ENCODE measurements around the gene GPR180.
"Not testable (repeated sequence)": the region's sequence is repeated elsewhere in the genome, so short reads cannot be mapped to it uniquely, and the experiment has no call there.

Gene GPR180

DNA sequence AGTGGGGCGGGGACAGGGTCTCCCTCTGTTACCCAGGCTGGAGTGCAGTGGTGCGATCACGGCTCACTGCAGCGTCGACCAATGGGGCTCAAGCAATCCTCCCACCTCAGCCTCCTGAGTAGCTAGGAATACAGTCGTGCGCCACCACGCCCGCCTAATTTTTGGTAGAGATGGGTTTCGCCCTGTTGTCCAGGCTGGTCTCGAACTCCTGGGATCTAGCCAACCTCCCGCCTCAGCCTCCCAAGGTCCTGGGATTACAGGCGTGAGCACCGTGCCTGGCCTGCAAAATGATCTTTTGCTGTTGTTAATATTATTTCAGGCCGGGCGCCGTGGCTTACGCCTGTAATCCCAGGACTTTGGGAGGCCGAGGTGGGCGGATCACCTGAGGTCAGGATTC, 5.1 kb upstream of the GPR180 start:
- DNase-seq (ENCODE audit: low read depth) = no peak

- no peak for DNase-seq (ENCODE audit: low read depth)
Observed at GRCh38 chr13:94598281-94598680, 3.4 kb upstream of the GPR180 start.

- DNase-seq (ENCODE audit: low read depth) = no peak
Observed at GRCh38 chr13:94599877-94600276, 1.8 kb upstream of the GPR180 start.

GRCh38 chr13:94602467-94602866, 810 bp downstream of the GPR180 start:
- DNase-seq (ENCODE audit: low read depth) = peak; percentile 18

DNA sequence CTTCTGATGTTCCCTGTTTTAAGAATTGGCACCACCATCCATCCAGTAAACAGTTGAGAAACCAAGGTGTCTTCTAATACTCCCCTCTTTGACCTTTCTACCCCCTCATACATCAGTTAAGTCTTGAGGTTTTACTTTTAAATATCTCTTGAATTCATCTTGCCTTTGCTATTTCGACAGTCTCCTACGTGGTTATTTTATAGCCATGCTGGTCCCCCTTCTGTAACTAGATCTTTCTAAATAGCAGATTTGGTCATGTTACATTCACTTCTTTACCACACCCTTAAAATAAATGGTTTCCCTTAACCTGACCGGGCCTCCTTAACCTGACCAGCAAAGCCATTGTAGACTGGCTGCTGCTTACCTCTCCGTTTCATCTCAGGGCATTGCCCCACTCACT, 5.4 kb downstream of the GPR180 start:
- no peak for DNase-seq (ENCODE audit: low read depth)

GRCh38 chr13:94607939-94608338, 6.3 kb downstream of the GPR180 start:
- peak; percentile 23 for DNase-seq (ENCODE audit: low read depth)

DNA sequence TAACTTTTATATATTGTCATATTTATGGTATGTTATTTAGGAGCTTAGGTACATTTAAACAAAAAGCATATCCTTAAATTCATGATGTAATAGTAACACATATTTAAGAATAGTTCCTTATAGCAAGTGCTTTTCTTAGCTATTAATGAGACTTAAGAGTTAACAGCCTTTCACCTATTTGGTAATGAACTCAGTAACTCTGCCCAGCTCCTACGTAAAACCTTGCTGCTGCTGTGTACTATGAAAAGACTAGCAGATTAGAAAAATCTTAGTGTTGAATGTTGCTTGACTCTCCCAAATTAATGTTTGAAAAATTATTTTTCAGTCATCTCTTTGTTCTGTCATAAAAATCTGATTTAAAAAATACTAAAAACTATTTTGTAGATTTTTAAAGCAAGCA, 6.9 kb downstream of the GPR180 start:
- no peak for DNase-seq (ENCODE audit: low read depth)

DNA sequence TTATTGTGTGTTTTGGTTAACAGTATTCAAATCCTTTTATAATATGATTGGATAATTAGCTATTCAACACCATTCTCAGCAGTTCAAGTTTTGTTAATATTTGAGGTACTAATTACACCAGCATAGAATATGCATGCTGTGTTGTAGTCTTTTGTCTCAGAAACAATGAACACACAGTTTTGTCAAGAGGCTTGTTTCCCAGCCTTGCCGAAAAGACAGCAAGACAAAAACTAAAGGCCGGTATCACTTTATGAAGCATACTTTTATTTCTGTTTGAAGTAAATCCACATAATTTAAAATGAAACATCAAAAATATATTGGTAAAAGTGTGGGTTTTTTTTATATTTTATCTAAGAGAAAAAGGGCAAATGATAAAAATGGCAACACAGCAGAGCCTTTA, 7.5 kb downstream of the GPR180 start:
- DNase-seq (ENCODE audit: low read depth) = no peak

DNA sequence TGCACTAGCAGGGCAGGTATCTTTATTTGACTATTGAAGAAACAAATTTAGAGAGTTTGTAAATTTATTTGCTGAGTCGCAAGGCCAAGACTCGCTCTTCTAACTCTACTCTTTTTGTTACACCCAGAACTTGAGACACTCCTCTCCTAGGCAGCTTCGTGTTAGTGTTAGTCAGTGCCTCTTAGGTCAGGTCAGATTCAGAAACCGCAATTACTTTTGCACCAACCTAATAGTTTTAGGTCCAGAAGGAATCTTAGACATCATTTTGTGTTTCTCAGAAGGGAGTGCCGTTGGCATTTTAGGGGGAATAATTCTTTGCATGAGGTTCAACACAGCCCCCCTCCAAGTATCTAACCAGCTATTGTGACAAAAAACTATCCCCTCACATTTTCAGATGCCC, 8.8 kb downstream of the GPR180 start:
- no peak for DNase-seq (ENCODE audit: low read depth)

- no peak for DNase-seq (ENCODE audit: low read depth)
Observed at GRCh38 chr13:94612050-94612449, 10.4 kb downstream of the GPR180 start.

DNA sequence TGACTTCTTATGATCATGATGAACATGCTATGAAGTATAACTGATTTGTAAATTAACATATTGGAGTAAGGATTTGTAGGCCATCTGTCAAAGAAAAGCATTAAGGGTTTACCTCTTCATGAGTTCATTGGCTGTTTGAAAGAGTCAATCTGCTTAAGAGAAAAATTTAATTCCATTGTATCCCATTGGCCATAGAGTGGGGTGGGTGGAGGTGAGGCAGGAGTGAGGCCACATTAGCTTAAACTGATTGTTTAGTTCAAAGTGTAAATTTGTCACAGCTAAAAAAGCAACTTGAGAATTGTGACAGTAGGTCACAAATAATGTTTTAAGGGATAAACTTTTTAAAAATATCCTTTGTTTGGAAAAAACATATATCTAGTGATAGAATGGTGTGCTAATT, 11.4 kb downstream of the GPR180 start:
- no peak for DNase-seq (ENCODE audit: low read depth)

DNA sequence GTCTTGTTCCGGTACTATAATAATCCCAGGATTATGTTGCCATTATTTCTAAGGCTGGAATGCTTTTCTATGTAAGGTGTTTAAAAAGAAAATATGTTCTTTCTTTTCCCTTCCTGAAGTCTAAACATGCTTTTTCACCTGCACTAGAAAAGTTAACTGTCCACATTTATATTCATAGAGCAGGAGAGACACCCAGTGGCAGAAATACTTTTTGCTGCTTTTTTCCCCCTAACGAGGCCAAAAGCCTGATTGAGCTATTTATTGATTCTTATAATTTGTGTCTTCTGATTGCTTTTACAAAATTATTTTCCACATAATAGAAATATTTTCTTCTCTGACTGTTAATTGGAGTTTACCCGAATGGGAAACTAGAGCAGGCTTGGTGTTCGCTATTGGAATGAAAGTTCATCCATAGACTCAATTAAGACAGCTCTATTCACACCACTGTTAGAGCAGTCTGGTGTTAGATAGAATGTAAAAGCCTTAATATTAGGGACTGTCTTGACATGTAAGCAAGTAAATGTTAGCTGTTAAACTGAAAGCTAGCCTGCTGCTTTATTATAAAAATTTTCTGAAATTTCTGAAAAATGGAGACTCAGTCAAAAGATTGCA, 15.8 kb downstream of the GPR180 start:
- peak; percentile 44 for DNase-seq (ENCODE audit: low read depth)

GRCh38 chr13:94620286-94620896, 18.7 kb downstream of the GPR180 start:
- peak; percentile 50 for DNase-seq (ENCODE audit: low read depth)

GRCh38 chr13:94622344-94622743, 20.7 kb downstream of the GPR180 start:
- DNase-seq (ENCODE audit: low read depth) = no peak

GRCh38 chr13:94623316-94623715, 21.7 kb downstream of the GPR180 start:
- no peak for DNase-seq (ENCODE audit: low read depth)

- DNase-seq (ENCODE audit: low read depth) = no peak
Observed at GRCh38 chr13:94630858-94631257, 29.2 kb downstream of the GPR180 start.

DNA sequence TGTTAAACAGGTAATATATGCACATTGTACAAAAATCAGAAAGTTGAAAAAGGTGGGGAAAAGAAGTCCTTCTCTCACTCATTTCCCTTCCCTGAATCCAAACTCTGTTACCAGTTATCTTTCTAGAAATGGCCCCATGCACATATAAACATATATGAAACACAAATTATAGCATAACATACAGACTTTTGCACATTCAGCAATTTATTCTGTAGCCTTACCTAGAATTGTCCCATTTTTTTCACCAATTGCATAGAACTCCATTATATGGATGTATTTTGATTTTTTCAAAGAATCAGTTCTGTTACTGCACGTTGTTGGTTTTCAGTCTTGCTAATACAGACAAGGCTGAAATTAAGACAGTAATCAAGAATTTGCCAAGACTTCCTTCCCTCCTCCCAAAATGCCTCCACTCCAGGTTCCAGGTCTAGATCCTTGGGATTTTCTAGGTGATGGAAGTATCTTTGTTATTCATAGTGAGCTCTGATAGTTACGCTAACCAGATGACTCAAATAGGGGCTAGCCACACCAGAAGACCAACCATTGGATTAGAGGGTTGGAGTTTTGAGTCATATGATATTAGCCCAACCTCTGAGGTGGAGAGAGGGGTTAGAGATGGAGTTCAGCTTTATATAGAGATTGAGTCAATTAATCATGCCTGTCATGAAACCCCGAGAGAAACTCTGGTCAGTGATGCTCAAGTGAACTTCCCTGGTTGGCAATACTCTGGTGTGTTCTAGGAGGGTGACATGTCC, 30.7 kb downstream of the GPR180 start:
- no peak for DNase-seq (ENCODE audit: low read depth)

- DNase-seq (ENCODE audit: low read depth) = peak; percentile 8
Observed at GRCh38 chr13:94636096-94636495, 34.4 kb downstream of the GPR180 start.

GRCh38 chr13:94636942-94637578, 35.4 kb downstream of the GPR180 start:
- no peak for DNase-seq (ENCODE audit: low read depth)

DNA sequence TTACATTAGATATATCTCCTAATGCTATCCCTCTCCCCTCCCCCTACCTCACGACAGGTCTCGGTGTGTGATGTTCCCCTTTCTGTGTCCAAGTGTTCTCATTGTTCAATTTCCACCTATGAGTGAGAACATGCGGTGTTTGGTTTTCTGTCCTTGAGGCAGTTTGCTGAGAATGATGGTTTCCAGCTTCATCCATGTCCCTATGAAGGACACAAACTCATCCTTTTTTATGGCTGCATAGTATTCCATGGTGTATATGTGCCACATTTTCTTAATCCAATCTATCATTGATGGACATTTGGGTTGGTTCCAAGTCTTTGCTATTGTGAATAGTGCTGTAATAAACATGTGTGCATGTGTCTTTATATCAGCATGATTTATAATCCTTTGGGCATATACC, 36.0 kb downstream of the GPR180 start:
- DNase-seq (ENCODE audit: low read depth) = not testable (repeated sequence)

GRCh38 chr13:94640721-94641120, 39.1 kb downstream of the GPR180 start:
- DNase-seq (ENCODE audit: low read depth) = peak; percentile 19

DNA sequence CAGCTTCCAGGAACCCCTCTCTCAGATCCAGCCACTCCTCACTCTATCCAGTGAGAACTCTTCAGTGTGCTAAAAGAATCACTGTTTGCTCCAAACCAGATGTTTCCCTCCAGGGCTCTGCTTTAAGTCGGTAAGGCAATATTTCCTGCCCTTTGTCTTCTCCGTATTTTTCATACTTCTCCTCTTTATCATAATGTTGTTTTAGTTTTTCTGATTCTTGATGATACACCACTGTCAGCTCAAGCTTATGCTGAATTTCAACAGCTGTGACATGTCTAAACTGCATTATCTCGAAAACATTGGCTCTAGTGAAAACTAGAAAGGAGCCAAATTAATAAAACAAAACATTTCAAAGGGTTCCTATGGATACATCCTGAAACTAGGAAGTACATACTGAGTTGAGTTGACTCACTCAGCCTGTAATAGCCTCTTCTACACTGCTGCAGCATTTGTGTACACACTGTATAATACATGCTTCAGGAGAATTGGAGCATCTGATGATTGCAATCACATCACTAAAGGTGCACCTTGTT, 39.8 kb downstream of the GPR180 start:
- DNase-seq (ENCODE audit: low read depth) = peak; percentile 53

GRCh38 chr13:94646904-94647303, 45.2 kb downstream of the GPR180 start:
- no peak for DNase-seq (ENCODE audit: low read depth)
